ENCODE results near the gene PDZRN4.
"Not testable (repeated sequence)": the region's sequence is repeated elsewhere in the genome, so short reads cannot be mapped to it uniquely, and the experiment has no call there.

PDZRN4 gene

DNA sequence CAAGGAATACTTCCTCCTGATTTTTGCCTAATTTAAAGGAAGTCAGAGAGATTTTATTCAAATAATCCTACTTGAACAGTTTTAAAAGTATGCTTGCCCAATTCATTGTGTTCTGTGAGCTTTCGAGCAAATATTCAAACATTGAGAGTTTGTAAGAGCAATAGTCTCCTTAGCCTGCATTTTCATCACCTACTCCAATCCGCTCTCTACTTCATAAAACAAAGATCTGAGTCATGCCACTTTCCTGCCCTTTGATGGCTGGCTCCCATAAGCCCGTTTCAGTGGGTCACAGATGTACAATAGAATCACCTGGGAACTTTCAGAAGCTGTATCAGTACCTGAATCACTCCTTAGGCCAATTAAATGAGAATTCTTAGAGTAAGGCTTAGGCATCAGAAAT lies 319.2 kb downstream of the PDZRN4 start:
- no peak for DNase-seq (ENCODE audit: low read depth in 1 of 2, low spot score in 1 of 2)

DNA sequence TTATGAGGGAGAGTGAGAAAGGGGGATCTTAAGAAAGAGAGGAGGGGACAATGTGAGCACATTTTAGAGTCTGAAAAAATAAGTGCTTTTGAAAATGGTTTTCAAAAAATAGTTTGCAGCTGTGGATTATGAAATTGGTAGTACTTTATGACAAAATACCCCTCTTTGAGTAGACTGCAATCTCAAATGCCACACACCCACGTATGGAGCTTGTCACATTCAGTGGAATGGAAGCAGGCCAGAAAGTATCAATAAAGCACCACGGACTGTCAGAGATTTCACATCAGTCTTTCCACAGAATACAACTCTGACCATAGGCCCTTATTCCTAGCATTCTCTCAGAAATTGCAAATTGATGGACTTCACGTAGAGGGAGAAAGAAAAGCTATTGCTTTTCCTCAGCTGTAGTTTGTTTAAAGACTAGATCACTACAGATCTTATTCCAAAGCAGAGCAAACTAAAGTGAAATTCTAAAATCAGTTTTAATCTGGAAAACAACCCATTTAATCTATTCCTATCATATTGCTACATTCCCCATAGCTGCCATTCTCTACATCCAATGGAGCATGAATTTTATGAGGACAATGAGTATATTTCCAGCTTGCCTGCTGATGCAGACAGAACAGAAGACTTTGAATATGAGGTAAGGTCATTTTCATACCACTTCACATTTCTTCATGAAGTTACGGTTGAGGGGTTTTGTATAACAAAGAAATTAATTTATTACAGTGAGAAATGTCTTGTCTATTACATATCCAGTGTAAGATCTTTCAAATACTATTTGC lies 321.3 kb downstream of the PDZRN4 start:
- no peak for DNase-seq (ENCODE audit: low read depth in 1 of 2, low spot score in 1 of 2)

DNA sequence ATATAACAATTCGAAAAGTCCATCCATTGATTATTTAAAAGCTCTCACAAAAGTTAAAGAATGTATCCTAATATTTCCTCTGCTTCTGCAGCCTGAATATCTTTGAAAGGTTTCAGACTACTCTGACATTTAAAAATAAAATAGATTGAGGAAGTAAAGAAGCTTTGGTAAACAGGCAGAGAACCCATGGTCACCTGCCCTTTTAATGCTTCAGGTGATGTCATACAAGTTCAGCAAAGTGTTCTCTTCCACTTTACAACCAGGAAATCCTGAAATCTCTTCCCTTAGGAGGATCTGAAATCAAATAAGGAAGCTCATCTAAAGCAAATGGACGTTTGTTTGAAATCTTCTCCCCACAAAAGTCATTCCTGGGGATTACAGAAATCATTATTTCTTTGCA lies 322.4 kb downstream of the PDZRN4 start:
- DNase-seq (ENCODE audit: low read depth in 1 of 2, low spot score in 1 of 2): no peak

DNA sequence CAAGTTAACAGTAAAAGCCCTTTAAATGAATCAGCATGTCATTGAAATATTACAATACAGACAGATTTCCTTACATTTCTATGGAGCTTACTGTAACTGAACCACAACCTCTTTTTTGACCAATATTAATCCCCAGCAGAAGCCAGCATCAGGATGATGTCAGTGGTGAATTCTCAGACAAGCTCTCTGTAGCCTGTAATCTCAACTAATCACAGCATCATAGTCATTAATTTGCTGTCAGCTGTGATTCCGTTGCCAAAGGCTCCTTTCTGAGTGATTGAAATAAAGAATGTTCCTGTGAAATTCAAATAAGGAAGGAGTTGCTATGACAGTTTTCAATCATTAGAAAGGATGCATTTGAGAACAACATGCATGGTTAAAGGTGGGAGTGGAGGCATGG lies 323.1 kb downstream of the PDZRN4 start:
- no peak for DNase-seq (ENCODE audit: low read depth in 1 of 2, low spot score in 1 of 2)

- no peak for DNase-seq (ENCODE audit: low read depth in 1 of 2, low spot score in 1 of 2)
Observed at GRCh38 chr12:41512497-41512896, 324.4 kb downstream of the PDZRN4 start.

- DNase-seq (ENCODE audit: low read depth in 1 of 2, low spot score in 1 of 2): no peak
Observed at GRCh38 chr12:41514021-41514777, 326.1 kb downstream of the PDZRN4 start.

DNA sequence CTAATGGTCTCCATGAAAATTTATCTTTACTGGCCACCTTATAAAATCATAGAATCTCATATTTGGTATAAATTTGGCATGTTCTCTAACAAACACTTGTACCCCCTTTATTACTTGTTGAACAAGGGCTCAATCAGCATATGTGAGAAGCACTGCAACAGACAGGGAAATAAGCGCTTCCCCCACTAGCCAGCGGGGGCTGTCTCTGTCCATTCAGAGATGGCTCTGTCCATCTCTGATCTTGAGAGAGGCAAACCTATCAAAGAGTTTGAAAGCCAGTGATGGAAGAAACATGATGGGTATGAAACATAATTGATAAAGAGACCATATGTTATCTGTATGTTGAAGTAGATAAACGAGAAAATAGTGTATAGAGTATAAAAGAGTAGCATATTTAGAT lies 326.8 kb downstream of the PDZRN4 start:
- no peak for DNase-seq (ENCODE audit: low read depth in 1 of 2, low spot score in 1 of 2)

DNA sequence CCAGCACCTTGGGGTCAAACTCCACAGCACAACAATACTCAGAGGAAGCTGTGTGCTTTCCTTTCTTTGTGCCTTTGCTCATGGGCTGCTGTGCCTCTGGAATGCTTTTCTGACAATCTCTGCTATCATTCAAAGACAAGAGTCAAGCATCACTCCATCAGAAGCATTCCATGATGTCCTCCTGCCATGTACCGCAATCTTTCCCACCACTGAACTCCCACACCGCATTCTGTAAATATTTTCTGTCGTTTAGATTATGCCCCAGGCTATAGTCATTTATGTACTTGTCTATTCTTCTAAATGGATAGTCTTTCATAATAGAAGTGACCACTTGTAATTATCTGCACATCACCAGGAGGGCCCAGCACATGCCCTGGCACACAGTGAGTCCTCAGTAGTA lies 327.8 kb downstream of the PDZRN4 start:
- no peak for DNase-seq (ENCODE audit: low read depth in 1 of 2, low spot score in 1 of 2)

- no peak for DNase-seq (ENCODE audit: low read depth in 1 of 2, low spot score in 1 of 2)
Observed at GRCh38 chr12:41520869-41521268, 332.7 kb downstream of the PDZRN4 start.

GRCh38 chr12:41521872-41522379 lies 333.8 kb downstream of the PDZRN4 start:
- no peak for DNase-seq (ENCODE audit: low read depth in 1 of 2, low spot score in 1 of 2)

DNA sequence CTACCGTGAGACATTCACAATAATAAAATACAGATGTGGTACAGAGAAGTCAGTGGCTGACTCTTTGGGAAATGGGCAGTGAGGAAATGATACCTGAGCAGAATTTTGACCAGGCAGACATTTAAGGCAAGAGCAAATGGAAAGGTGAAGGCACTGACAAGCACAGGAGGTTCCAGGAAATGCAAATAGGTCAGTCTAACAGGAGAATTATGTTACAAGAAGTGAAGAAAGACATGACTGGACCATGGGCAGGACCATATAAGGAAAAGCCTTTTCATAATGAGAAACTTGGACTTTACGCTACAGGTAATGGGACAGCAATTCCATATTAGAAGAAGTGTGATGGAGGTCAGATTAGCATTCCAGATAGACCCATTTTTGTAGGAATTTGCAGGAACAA lies 338.9 kb downstream of the PDZRN4 start:
- no peak for DNase-seq (ENCODE audit: low read depth in 1 of 2, low spot score in 1 of 2)

GRCh38 chr12:41527534-41528116 lies 339.5 kb downstream of the PDZRN4 start:
- DNase-seq (ENCODE audit: low read depth in 1 of 2, low spot score in 1 of 2): no peak

- DNase-seq (ENCODE audit: low read depth in 1 of 2, low spot score in 1 of 2): no peak
Observed at GRCh38 chr12:41528874-41529273, 340.8 kb downstream of the PDZRN4 start.

GRCh38 chr12:41530441-41530840 lies 342.3 kb downstream of the PDZRN4 start:
- DNase-seq (ENCODE audit: low read depth in 1 of 2, low spot score in 1 of 2): no peak

DNA sequence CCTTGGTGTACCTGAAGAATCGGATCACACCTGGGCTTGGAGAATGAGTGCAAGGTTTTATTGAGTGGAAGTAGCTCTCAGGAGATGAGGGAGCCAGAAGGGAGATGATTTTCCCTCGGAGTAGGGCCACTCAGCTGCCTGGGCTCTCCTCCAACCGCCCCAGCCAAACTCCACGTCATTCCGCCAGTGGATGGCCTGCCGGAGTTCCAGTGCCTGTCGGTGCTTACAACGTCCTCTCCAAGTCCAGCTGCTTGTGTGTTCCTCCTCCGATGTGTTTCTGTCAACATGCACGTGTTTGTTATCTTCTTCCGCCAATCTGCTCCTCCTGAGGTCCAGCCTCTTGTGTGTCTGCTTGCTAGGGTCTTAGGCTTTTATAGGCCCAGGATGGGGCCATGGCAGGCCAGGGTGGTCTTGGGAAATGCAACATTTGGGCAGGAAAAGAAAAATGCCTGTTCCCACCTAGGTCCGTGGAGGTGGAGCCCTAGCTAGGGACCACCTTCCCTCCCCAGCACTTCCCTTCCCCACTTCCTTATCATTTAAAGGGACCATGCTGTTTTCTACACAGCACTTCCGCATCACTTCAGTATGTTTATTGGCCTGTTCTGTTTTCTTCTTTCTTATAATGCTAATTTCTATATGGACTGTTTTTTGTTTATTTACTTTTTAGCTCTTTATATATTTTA lies 343.2 kb downstream of the PDZRN4 start:
- no peak for DNase-seq (ENCODE audit: low read depth in 1 of 2, low spot score in 1 of 2)

- no peak for DNase-seq (ENCODE audit: low read depth in 1 of 2, low spot score in 1 of 2)
Observed at GRCh38 chr12:41532072-41532471, 344.0 kb downstream of the PDZRN4 start.

DNA sequence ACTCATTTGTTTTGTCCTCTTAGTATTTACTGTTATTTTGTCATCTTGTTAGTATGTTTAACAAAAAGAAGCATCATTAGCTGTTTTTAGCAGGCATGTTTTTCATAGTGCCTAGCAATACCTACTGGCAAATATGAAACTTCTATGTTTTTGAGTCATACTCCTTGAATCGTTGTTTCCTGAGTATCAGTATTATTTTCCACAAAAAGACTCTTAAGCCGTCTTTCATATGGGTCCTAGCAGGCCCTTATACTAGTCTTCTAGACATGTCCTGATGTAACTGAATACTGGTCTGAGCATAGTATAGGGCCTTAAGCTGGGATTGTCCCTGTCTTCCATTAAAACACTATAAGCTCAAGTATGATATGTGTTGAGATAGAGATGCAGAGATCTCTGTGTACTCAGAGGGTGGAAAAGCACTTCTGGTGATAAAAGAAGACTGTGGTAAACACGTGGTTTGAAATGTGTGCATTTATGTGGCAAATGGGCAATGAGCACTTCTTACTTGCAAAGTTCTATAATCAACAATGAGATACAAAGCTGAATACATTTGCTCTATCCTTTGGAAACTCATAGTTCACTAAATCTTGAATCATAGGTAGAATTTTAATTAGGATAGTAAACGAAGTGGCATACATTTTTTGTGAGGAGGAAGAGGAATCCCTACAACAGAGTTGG lies 348.8 kb downstream of the PDZRN4 start:
- no peak for DNase-seq (ENCODE audit: low read depth in 1 of 2, low spot score in 1 of 2)

DNA sequence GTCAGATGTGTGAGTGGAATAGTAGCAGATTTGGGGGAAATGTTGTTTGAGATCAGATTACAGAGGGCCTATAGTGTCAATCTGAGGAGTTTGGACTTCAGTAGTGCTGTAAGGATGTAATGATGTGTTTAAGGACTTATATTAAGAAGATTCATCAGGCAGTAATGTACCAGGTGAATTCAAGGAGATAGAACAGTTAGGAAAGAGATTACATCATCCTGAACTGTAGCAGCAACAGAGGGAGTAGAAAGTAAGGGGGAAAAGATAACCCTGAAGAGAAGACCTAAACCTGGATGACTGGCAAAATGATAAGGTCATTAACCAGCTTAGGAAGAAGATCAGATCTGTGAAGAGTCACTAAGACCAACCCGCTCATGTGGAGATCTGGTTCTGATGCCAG lies 349.4 kb downstream of the PDZRN4 start:
- no peak for DNase-seq (ENCODE audit: low read depth in 1 of 2, low spot score in 1 of 2)

DNA sequence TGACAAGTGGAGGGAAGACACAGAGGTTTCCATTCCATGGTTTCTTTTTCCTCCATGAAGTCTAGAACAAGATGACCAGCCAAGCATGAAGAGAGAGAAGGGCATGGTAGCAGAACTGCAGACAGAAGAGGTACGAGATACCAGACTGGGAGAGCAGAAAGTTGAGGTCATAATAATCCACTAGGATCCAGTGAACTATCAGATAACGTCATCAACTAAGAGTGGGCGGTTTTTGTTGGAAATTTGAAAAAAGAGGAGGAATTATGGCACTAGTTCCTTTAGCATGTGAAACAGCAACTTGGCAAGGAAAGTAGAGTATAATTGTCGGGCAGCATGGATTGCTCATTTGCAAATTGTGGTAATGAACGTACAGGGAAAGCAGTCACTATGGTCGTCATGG lies 357.6 kb downstream of the PDZRN4 start:
- no peak for DNase-seq (ENCODE audit: low read depth in 1 of 2, low spot score in 1 of 2)

DNA sequence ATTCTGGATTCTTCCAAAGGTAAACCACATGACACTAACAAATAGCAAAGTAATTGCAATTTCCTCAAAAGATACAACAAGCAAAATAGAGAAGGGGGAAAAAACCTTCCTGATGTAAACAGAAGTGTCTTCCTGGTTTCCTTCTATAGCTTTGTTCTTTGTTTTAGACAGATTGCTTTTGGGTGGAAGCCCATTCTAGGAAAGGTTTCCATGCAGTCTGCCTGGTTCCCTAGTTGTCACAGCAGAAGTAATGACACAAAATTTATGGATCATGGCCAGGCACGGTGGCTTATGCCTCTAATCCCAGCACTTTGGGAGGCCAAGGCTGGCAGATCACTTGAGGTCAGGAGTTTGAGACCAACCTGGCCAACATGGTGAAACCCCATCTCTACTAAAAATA lies 359.0 kb downstream of the PDZRN4 start:
- not testable (repeated sequence) for DNase-seq (ENCODE audit: low read depth in 1 of 2, low spot score in 1 of 2)

DNA sequence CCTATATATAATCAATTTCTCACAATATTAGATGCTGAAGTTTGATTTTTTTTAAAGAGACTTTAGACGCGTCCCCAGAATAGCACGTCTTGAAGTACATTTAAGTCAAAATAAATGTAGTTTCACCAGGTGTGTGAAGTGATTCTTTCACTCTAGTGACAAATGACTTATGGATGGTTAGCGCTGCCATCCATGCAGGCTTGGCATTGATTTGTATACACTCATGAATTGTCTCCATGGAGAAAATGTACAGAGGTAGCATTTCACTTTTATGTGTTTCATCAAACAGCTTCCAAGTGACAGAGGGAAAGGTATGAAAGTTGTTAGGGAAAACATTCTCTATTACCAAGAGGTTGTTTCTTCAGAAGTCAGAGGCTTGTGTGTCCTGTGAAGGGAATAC lies 360.8 kb downstream of the PDZRN4 start:
- DNase-seq (ENCODE audit: low read depth in 1 of 2, low spot score in 1 of 2): no peak

Data from activated T-helper 1 cell treated with anti-CD3 and anti-CD28 coated beads, Interleukin-2, amount 50 U/mL, for 16 hours (primary cell).